Mesendoderm (in vitro differentiated cells): ENCODE data around the gene MINK1.
"Not testable (repeated sequence)": the region's sequence is repeated elsewhere in the genome, so short reads cannot be mapped to it uniquely, and the experiment has no call there.

Experiments
- DNase-seq: peaks from one replicate; pipeline ENCODE4 v3.0.0; 2013
- H2AK5ac ChIP-seq: 2 replicates; pipeline ENCODE4 v1.6.1; 2013; ENCODE audit warnings: low read length, inconsistent platforms
- H2BK120ac ChIP-seq: 2 replicates; pipeline ENCODE4 v1.6.1; 2013; ENCODE audit warnings: low read depth, mild to moderate bottlenecking, low read length, moderate library complexity, mixed read lengths
- H2BK15ac ChIP-seq: replicated peaks from 2 replicates; pipeline ENCODE4 v1.6.1; 2013; ENCODE audit warnings: low read depth, mild to moderate bottlenecking, moderate library complexity
- H2BK5ac ChIP-seq: 2 replicates; pipeline ENCODE4 v1.6.1; 2013; ENCODE audit warnings: low read length, inconsistent platforms
- H3K18ac ChIP-seq: 2 replicates; pipeline ENCODE4 v1.6.1; 2013; ENCODE audit warnings: mild to moderate bottlenecking, low read length, mixed read lengths
- H3K23ac ChIP-seq: one replicate; pipeline ENCODE4 v1.6.1; 2013; ENCODE audit warnings: low read length
- H3K27ac ChIP-seq: 2 replicates; pipeline ENCODE4 v1.5.1; 2013; ENCODE audit warnings: low read depth, mild to moderate bottlenecking, inconsistent platforms, low read length, moderate library complexity
- H3K27me3 ChIP-seq: 2 replicates; pipeline ENCODE4 v1.6.1; 2013; ENCODE audit warnings: low read length, control low read depth, mild to moderate bottlenecking, inconsistent platforms; ENCODE audit not compliant: insufficient read depth, poor library complexity
- H3K36me3 ChIP-seq: 2 replicates; pipeline ENCODE4 v1.6.1; 2013; ENCODE audit warnings: low read length, inconsistent platforms; ENCODE audit not compliant: control insufficient read depth, insufficient read depth
- H3K4ac ChIP-seq: one replicate; pipeline ENCODE4 v1.6.1; 2013; ENCODE audit warnings: low read depth, mild to moderate bottlenecking, low read length, moderate library complexity
- H3K4me1 ChIP-seq: 2 replicates; pipeline ENCODE4 v1.6.1; 2013; ENCODE audit warnings: low read depth, low read length, inconsistent platforms; ENCODE audit not compliant: control insufficient read depth
- H3K4me2 ChIP-seq: 2 replicates; pipeline ENCODE4 v1.6.1; 2013; ENCODE audit warnings: low read length
- H3K4me3 ChIP-seq: 2 replicates; pipeline ENCODE4 v1.5.1; 2013; ENCODE audit warnings: mild to moderate bottlenecking, low read length
- H3K56ac ChIP-seq: one replicate; pipeline ENCODE4 v1.6.1; 2013; ENCODE audit warnings: low read length
- H3K79me1 ChIP-seq: 2 replicates; pipeline ENCODE4 v1.6.1; 2013; ENCODE audit warnings: low read length, inconsistent platforms
- H3K79me2 ChIP-seq: 2 replicates; pipeline ENCODE4 v1.6.1; 2013; ENCODE audit warnings: mild to moderate bottlenecking, low read length; ENCODE audit not compliant: control insufficient read depth, insufficient read depth
- H3K9ac ChIP-seq: 2 replicates; pipeline ENCODE4 v1.6.1; 2013; ENCODE audit warnings: low read length, inconsistent platforms
- H4K5ac ChIP-seq: one replicate; pipeline ENCODE4 v1.6.1; 2013; ENCODE audit warnings: low read length
- H4K8ac ChIP-seq: one replicate; pipeline ENCODE4 v1.6.1; 2013; ENCODE audit warnings: low read depth, mild to moderate bottlenecking, control low read depth, low read length, moderate library complexity
- WGBS: extraction: QIAGEN DNeasy Blood & Tissue Kit; methylation state at CpG from one replicate; pipeline ENCODE4 v1.1.7; 2013; ENCODE audit warnings: low lambda C conversion rate, missing lambda C conversion rate; ENCODE audit not compliant: insufficient coverage; ENCODE audit errors: extremely low coverage; 5-methylcytosine and 5-hydroxymethylcytosine counted together

Gene MINK1

GRCh38 chr17:4869058-4869998 lies 36.2 kb downstream of the MINK1 start:
- H2BK5ac ChIP-seq, H2BK15ac ChIP-seq, H3K27me3 ChIP-seq, H4K8ac ChIP-seq, H2BK120ac ChIP-seq, H3K18ac ChIP-seq, H4K5ac ChIP-seq, H3K79me1 ChIP-seq, DNase-seq, H3K4me2 ChIP-seq, H2AK5ac ChIP-seq, H3K79me2 ChIP-seq, H3K4me3 ChIP-seq, H3K56ac ChIP-seq, H3K4me1 ChIP-seq, H3K27ac ChIP-seq, H3K4ac ChIP-seq, H3K36me3 ChIP-seq, H3K9ac ChIP-seq, H3K23ac ChIP-seq: not testable (repeated sequence)
- WGBS = no CpG with 5 or more reads among the region's 22 CpGs

GRCh38 chr17:4870855-4871254 lies 37.7 kb downstream of the MINK1 start:
- no peak for DNase-seq
- Histone ChIP-seq H2BK120ac (no peak overlapping the region), H3K4me2 (no peak overlapping the region), H3K23ac (no peak overlapping the region), H3K79me2 (no peaks in the 10 kb centered on the region), H3K4me1 (no peaks in the 10 kb centered on the region), H2BK15ac (no peak overlapping the region), H3K27me3 (no peaks in the 10 kb centered on the region), H2BK5ac (no peak overlapping the region), H4K5ac (no peak overlapping the region), H4K8ac (no peak overlapping the region), H3K36me3 (no peaks in the 10 kb centered on the region), H3K56ac (no peak overlapping the region), H3K27ac (no peak overlapping the region), H3K79me1 (no peaks in the 10 kb centered on the region), H3K4ac (no peak overlapping the region), H2AK5ac (no peak overlapping the region), H3K9ac (no peak overlapping the region), H3K18ac (no peak overlapping the region), H3K4me3 (no peak overlapping the region)
- WGBS = no CpG with 5 or more reads among the region's 2 CpGs

- Histone ChIP-seq H4K5ac (no peak overlapping the region), H3K4me3 (no peak overlapping the region), H3K18ac (no peak overlapping the region), H3K27ac (no peak overlapping the region), H2BK15ac (no peak overlapping the region), H4K8ac (no peak overlapping the region), H3K4me1 (no peaks in the 10 kb centered on the region), H3K79me1 (no peaks in the 10 kb centered on the region), H3K9ac (no peak overlapping the region), H3K23ac (no peak overlapping the region), H3K56ac (no peak overlapping the region), H3K36me3 (no peaks in the 10 kb centered on the region), H3K4me2 (no peak overlapping the region), H2BK5ac (no peak overlapping the region), H3K27me3 (no peaks in the 10 kb centered on the region), H2AK5ac (no peak overlapping the region), H2BK120ac (no peak overlapping the region), H3K4ac (no peak overlapping the region), H3K79me2 (no peaks in the 10 kb centered on the region)
- no CpG with 5 or more reads among the region's 8 CpGs for WGBS
- no peak for DNase-seq
Measured at GRCh38 chr17:4872786-4873185, 39.6 kb downstream of the MINK1 start.

- no peak overlapping the region for H3K56ac ChIP-seq
- no peaks in the 10 kb centered on the region for H3K4me1 ChIP-seq
- H3K9ac ChIP-seq = no peak overlapping the region
- no peak overlapping the region for H2BK5ac ChIP-seq
- H3K36me3 ChIP-seq = no peaks in the 10 kb centered on the region
- H2AK5ac ChIP-seq = no peak overlapping the region
- no peak for DNase-seq
- H3K27ac ChIP-seq = no peak overlapping the region
- no peaks in the 10 kb centered on the region for H3K79me1 ChIP-seq
- no peak overlapping the region for H3K4me3 ChIP-seq
- no peak overlapping the region for H3K4ac ChIP-seq
- no peak overlapping the region for H4K8ac ChIP-seq
- no peak overlapping the region for H2BK120ac ChIP-seq
- no peak overlapping the region for H3K23ac ChIP-seq
- H3K27me3 ChIP-seq = no peaks in the 10 kb centered on the region
- no peak overlapping the region for H4K5ac ChIP-seq
- WGBS = no CpG with 5 or more reads among the region's 5 CpGs
- H3K79me2 ChIP-seq = no peaks in the 10 kb centered on the region
- H3K18ac ChIP-seq = no peak overlapping the region
- H2BK15ac ChIP-seq = no peak overlapping the region
- H3K4me2 ChIP-seq = no peak overlapping the region
Measured at GRCh38 chr17:4877089-4877488, 43.9 kb downstream of the MINK1 start.

- H3K27me3 ChIP-seq = no peaks in the 10 kb centered on the region
- H4K5ac ChIP-seq = no peak overlapping the region
- H3K4ac ChIP-seq = no peak overlapping the region
- H2BK5ac ChIP-seq = no peak overlapping the region
- DNase-seq = no peak
- no CpG with 5 or more reads among the region's 4 CpGs for WGBS
- no peak overlapping the region for H2BK15ac ChIP-seq
- no peak overlapping the region for H2AK5ac ChIP-seq
- no peak overlapping the region for H3K4me3 ChIP-seq
- no peak overlapping the region for H2BK120ac ChIP-seq
- H3K23ac ChIP-seq = no peak overlapping the region
- H3K9ac ChIP-seq = no peak overlapping the region
- no peak overlapping the region for H3K27ac ChIP-seq
- H3K56ac ChIP-seq = no peak overlapping the region
- no peak overlapping the region for H3K18ac ChIP-seq
- no peaks in the 10 kb centered on the region for H3K79me2 ChIP-seq
- no peak overlapping the region for H3K4me2 ChIP-seq
- H3K79me1 ChIP-seq = no peaks in the 10 kb centered on the region
- no peaks in the 10 kb centered on the region for H3K36me3 ChIP-seq
- no peak overlapping the region for H4K8ac ChIP-seq
- no peaks in the 10 kb centered on the region for H3K4me1 ChIP-seq
Measured at GRCh38 chr17:4879601-4880000, 46.5 kb downstream of the MINK1 start.

- no peaks in the 10 kb centered on the region for H3K4me1 ChIP-seq
- H2AK5ac ChIP-seq = no peak overlapping the region
- WGBS = no CpG with 5 or more reads among the region's 15 CpGs
Measured at GRCh38 chr17:4880857-4881256, 47.7 kb downstream of the MINK1 start.

More at GRCh38 chr17:4880857-4881256, 47.7 kb downstream of the MINK1 start:
- Histone ChIP-seq H3K18ac (no peak overlapping the region), H2BK120ac (no peak overlapping the region), H3K4me3 (no peak overlapping the region), H2BK15ac (no peak overlapping the region), H3K56ac (no peak overlapping the region), H3K9ac (no peak overlapping the region), H3K27ac (no peak overlapping the region), H3K27me3 (no peaks in the 10 kb centered on the region), H3K79me2 (no peaks in the 10 kb centered on the region), H2BK5ac (no peak overlapping the region), H4K8ac (no peak overlapping the region), H3K36me3 (no peaks in the 10 kb centered on the region), H3K4ac (no peak overlapping the region), H3K4me2 (no peak overlapping the region), H3K23ac (no peak overlapping the region), H3K79me1 (no peaks in the 10 kb centered on the region), H4K5ac (no peak overlapping the region)
- no peak for DNase-seq
